Stimulated activated CD8-positive, alpha-beta memory T cell treated with anti-CD3 and anti-CD28 coated beads, Interleukin-4, amount 100 ng/mL, for 48 hours (primary cell): ENCODE data around the gene LDAF1.
"Not testable (repeated sequence)": the region's sequence is repeated elsewhere in the genome, so short reads cannot be mapped to it uniquely, and the experiment has no call there.

Source experiments
- DNase-seq: peaks from one replicate; pipeline ENCODE4 v3.0.0-alpha.2; 2020

LDAF1 gene

GRCh38 chr16:21163576-21163975 lies 5.1 kb downstream of the LDAF1 start:
- DNase-seq: no peak

- DNase-seq: no peak
Measured at GRCh38 chr16:21164521-21165168, 6.2 kb downstream of the LDAF1 start.

GRCh38 chr16:21166561-21166961 lies 8.1 kb downstream of the LDAF1 start:
- DNase-seq: no peak

- DNase-seq: no peak
Measured at GRCh38 chr16:21167360-21167759, 8.9 kb downstream of the LDAF1 start.

GRCh38 chr16:21167929-21168602 lies 9.6 kb downstream of the LDAF1 start:
- DNase-seq: no peak

GRCh38 chr16:21169249-21169981 lies 10.9 kb downstream of the LDAF1 start:
- no peak for DNase-seq

GRCh38 chr16:21170116-21170515 lies 11.6 kb downstream of the LDAF1 start:
- DNase-seq: not testable (repeated sequence)

GRCh38 chr16:21172650-21173049 lies 14.2 kb downstream of the LDAF1 start:
- no peak for DNase-seq

GRCh38 chr16:21175397-21175796 lies 16.9 kb downstream of the LDAF1 start:
- no peak for DNase-seq

GRCh38 chr16:21179126-21179982 lies 20.9 kb downstream of the LDAF1 start:
- no peak for DNase-seq

- DNase-seq: no peak
Measured at GRCh38 chr16:21179983-21180365, 21.5 kb downstream of the LDAF1 start.

- DNase-seq: no peak
Measured at GRCh38 chr16:21183995-21184394, 25.5 kb downstream of the LDAF1 start.

- DNase-seq: no peak
Measured at GRCh38 chr16:21184834-21185233, 26.4 kb downstream of the LDAF1 start.

GRCh38 chr16:21185659-21186325 lies 27.3 kb downstream of the LDAF1 start:
- DNase-seq: no peak

GRCh38 chr16:21186326-21186691 lies 27.8 kb downstream of the LDAF1 start:
- DNase-seq: no peak

GRCh38 chr16:21189311-21189710 lies 30.8 kb downstream of the LDAF1 start:
- DNase-seq: no peak

GRCh38 chr16:21190013-21190412 lies 31.5 kb downstream of the LDAF1 start:
- no peak for DNase-seq

GRCh38 chr16:21190599-21190998 lies 32.1 kb downstream of the LDAF1 start:
- DNase-seq: no peak

GRCh38 chr16:21192991-21193390 lies 34.5 kb downstream of the LDAF1 start:
- DNase-seq: no peak

- no peak for DNase-seq
Measured at GRCh38 chr16:21194771-21195301, 36.4 kb downstream of the LDAF1 start.

- not testable (repeated sequence) for DNase-seq
Measured at GRCh38 chr16:21195330-21195729, 36.9 kb downstream of the LDAF1 start.

- no peak for DNase-seq
Measured at GRCh38 chr16:21197112-21197511, 38.6 kb downstream of the LDAF1 start.
